ENCODE measurements around the gene ERMAP.

DNA sequence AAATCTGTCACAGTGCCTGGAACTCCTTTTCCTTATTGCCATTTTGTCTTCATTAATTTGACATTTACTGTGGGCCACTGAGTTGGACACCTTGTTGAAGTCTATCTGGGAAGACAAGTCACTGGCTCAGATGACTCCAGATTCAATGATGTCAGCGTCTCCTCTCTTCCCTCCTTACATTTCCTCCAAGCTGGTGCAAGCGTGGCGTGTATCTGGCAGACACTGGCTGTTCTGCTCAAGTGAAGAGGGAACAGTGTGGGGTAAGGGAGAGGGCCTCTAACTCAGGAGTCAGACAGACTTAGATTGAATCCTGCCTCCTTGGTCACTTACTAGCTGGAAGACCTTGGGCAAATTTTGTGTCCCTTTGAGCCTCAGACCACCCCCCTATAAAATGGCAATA lies 20.8 kb downstream of the ERMAP start:
- TF ChIP-seq, protein P1, sequence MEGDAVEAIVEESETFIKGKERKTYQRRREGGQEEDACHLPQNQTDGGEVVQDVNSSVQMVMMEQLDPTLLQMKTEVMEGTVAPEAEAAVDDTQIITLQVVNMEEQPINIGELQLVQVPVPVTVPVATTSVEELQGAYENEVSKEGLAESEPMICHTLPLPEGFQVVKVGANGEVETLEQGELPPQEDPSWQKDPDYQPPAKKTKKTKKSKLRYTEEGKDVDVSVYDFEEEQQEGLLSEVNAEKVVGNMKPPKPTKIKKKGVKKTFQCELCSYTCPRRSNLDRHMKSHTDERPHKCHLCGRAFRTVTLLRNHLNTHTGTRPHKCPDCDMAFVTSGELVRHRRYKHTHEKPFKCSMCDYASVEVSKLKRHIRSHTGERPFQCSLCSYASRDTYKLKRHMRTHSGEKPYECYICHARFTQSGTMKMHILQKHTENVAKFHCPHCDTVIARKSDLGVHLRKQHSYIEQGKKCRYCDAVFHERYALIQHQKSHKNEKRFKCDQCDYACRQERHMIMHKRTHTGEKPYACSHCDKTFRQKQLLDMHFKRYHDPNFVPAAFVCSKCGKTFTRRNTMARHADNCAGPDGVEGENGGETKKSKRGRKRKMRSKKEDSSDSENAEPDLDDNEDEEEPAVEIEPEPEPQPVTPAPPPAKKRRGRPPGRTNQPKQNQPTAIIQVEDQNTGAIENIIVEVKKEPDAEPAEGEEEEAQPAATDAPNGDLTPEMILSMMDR (IDR thresholded peaks at IDR 0.05): no peak
- no peak for TF ChIP-seq POLR2A (IDR thresholded peaks at IDR 0.05)

Measured in Peyer's patch (tissue), 4 donors.